D721Med (cell line): ENCODE data around the gene PAFAH1B2.

Experiments
- DNase-seq: peaks from one replicate; pipeline ENCODE4 v3.0.0; 2011; ENCODE audit warnings: low spot score; ENCODE audit not compliant: insufficient read length
- FAIRE-seq: peaks from 2 replicates; lab custom pipeline; 2011; peaks lifted over from hg19 to GRCh38; lab: Jason Lieb, UNC
- CTCF ChIP-seq: IDR thresholded peaks from 2 replicates; pipeline ENCODE4 v1.5.1; 2012; ENCODE audit warnings: mild to moderate bottlenecking, control low read depth; ENCODE audit not compliant: insufficient read depth; ENCODE audit errors: missing control alignments

The PAFAH1B2 gene

GRCh38 chr11:117187428-117187798 lies 43.3 kb downstream of the PAFAH1B2 start:
- no peak for DNase-seq
- no peak for TF ChIP-seq CTCF
- no peak for FAIRE-seq

GRCh38 chr11:117187799-117188481 lies 43.9 kb downstream of the PAFAH1B2 start:
- FAIRE-seq (no peak), DNase-seq (no peak)

GRCh38 chr11:117188620-117189081 lies 44.6 kb downstream of the PAFAH1B2 start:
- TF ChIP-seq CTCF = no peak
- FAIRE-seq = no peak
- no peak for DNase-seq

More at GRCh38 chr11:117187799-117188481, 43.9 kb downstream of the PAFAH1B2 start:
- TF ChIP-seq CTCF = no peak

- no peak for TF ChIP-seq CTCF
- DNase-seq (no peak), FAIRE-seq (no peak)
These were observed 45.3 kb downstream of the PAFAH1B2 start for GRCh38 chr11:117189191-117189940.

GRCh38 chr11:117189941-117190544 lies 46.0 kb downstream of the PAFAH1B2 start:
- FAIRE-seq = no peak
- no peak for TF ChIP-seq CTCF

GRCh38 chr11:117191680-117192400 lies 47.8 kb downstream of the PAFAH1B2 start:
- FAIRE-seq (no peak), DNase-seq (no peak)
- TF ChIP-seq CTCF = no peak

More at GRCh38 chr11:117189941-117190544, 46.0 kb downstream of the PAFAH1B2 start:
- DNase-seq = no peak
